Measurements from ENCODE around the gene ARHGEF6.

ARHGEF6 gene

DNA sequence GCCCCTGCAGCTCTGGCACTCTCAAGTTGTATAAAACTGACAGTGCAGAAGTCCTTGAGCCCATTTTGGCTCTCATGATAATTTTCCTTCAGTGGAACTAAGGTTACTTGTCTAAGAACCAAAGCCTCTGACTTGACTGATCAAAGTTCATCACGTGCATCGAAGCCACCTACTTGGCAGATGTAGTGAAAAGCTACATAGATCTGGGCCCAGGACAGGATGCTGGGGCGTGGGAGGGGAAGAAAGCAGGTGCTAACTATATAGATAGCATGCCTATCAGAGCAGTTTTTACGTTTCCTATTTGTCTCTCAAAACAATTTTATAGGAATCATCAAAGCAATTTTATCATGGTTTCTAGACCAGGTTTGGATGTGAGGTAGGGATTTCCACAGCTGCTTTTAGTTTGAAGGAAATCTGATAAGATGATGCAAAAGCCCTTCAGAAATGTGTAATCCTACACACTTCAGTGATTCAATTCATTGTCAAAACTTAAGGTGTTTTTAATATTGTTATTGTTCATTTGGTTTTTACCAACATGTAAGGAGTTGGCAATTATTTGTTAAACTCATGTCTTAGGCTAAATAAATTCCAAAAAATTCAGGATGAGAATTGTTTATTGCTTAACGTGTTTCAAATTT is 134.0 kb downstream of the ARHGEF6 start:
- peak; percentile 47 to 51 for DNase-seq (ENCODE audit: low read depth in 2 of 2)

DNA sequence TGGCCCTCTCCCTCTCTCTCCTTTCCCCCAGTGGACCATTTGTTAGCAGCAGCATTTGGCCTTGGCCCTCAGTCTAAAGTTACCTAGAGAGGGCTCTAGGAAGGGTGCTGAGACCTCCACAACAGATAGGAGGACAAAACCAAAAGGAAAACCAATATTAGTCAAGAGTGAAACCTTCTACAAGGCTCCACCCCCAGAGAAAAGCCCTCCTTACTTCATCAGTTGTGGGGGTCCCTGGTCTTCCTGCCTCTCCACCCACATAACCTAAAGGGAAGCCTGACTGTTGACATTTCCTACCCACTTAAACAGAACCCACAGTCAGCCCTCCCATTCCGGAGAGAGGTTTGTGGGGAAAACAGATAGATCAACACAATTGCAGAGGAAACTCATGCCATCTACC is 137.5 kb downstream of the ARHGEF6 start:
- DNase-seq (ENCODE audit: low read depth in 2 of 2), result no peak

DNA sequence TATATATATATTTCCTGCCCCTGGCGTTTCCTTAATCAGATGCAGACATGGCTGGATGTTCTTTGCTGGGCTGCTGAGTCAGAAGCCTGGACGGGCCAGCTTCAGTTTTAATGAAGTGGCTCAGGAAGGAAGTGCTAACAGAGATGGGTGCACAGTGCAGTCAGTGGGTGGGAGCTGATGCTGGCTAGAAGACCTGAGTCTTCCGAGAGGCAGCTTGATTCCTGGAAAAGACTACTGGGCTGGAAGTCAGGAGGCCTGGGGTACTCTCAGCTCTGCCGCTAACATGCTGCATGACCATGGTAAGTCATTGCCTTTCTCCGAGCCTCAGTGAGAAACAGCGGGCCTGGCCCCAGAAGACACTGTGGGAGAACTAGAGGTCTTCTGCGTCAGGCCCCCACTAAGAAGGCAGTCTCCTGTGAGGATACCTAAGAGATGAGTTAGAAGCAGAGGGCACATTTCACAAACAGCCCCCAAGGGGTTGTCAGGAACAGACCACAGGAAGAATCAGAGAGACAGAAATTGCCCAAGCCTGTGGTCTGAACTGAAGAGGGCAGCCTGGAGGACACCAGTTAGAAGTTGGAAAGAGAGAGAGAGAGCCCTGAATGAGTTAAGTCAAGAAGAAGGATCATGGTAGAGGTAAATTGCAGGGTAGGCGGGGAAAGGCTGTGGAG is 141.1 kb downstream of the ARHGEF6 start:
- no peak for DNase-seq (ENCODE audit: low read depth in 2 of 2)

DNA sequence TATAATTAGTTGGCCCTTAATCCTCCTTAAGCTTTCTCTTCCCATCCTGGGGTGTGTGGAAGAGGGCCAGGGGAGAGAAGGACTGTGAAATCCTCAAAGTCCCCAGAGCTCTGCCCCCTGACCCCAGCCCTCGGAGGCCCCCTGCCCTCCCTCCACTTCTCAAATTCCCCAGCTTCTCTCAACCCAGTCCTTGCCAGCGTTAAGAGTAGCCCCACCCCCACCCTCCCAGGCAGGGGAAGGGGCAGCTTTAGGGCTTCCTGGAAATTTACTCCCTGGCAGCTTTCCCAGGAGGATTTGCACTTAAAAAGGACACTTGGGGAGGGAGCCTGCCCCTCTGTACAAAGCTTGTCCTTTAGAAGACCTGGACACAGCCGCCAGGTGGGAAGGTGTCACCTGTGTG is 144.6 kb downstream of the ARHGEF6 start:
- DNase-seq (ENCODE audit: low read depth in 2 of 2), result no peak

DNA sequence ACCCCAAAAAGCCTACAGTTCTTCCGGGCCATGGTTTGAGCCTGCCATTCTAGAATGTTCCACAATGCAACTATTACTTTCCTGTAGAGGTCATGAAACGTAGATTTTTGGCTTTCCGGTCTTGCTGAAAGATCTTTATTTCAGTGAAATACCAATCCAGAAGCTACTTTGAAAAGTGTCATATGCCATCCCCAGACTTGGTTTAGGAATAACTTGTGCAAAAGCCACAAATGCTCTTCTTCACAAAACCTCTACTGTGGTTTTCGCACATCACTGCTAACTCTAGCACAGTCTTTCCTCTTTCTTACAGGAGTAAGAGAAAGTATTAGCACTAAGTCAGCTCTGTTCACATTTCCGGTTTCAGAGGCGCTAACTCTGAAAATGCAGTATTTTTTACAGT is 145.5 kb downstream of the ARHGEF6 start:
- DNase-seq (ENCODE audit: low read depth in 2 of 2), result no peak

DNA sequence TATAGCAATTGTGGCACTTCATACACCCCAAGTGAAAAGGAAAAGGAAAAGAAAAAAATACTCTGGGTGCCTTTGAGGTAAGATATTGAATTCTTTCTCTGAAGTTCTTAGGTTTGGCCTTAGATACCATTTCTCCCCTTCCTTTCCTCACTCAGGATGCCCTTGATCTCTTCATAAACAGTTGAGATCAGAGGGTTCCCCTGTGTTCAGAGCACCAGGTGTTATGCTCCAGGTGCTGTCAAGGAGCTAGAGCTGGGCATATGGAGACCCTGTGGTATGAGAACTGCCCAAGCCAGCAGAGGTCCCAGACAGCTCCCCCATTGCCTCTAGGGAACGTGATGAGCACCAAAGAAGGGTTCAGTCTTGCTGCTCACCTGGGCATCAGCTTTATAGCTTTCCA is 149.9 kb downstream of the ARHGEF6 start:
- no peak for DNase-seq (ENCODE audit: low read depth in 2 of 2)

DNA sequence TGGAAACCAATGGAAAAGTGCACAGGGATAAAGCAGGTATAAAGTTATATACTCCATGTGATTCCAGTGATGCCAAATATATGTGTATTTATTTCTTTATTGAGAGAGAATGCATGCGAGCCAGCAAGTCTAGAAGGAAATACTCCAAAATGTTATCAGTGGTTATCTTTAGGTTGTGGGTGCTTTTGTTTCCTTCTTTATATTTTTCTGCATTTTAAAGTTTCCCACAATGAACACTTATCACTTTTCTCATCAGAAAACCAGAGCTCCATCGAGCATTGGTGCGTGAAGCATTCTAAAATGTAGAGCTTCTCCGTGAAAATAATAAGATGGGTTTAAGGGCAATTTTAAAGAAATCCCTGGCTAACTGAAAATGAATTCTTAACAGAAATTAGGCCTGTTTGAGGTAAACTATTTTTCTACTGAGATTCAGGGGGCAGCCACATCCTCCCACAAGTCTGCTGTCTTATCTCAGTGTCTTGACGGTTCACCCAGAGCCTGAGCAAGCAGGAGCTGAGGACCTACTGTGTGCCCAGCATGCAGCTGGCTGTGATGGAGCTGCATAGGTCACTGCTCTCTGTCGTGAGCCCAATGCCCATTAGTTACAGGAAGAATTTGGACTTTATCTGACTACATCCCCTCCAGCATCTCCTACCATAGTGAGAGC is 151.5 kb downstream of the ARHGEF6 start:
- DNase-seq (ENCODE audit: low read depth in 2 of 2), result no peak

DNA sequence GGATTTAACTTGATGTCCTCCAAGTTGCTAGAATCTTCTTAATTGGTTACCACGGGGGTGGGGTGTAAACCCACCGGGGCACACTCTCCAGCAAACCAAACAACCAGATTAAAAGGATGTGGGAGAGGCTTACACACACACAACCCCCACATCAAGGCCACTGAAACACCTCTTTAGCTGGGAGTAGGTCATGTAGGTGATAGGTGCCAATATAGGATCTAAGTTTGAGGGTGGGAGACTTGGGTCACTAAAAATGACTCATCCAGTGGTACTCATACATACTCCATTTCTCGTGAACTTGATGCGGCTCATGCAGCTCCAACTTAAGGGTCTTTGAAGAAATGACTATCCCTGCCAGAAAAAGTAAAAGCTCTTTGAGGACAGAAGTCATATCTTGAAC is 153.3 kb downstream of the ARHGEF6 start:
- DNase-seq (ENCODE audit: low read depth in 2 of 2), result no peak

DNA sequence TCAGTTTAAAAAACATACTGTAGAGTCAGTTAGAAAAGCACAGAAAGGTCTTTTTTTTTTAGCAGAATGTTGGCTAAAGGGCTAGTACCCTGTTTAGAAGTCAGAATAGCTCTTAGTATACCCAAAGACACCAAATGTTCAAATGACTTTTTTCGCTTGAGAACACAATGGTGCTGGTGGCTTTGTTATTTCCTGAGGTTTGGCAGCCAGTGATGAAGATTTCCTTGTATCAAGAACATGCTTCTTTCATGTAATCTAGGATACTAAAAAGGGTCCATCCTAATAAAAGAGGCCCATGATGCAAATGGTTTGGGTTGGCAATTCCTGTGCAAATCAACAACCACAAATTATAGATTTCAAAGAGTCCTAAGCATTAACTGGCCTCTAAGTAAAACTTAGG is 153.8 kb downstream of the ARHGEF6 start:
- DNase-seq (ENCODE audit: low read depth in 2 of 2), result no peak

DNA sequence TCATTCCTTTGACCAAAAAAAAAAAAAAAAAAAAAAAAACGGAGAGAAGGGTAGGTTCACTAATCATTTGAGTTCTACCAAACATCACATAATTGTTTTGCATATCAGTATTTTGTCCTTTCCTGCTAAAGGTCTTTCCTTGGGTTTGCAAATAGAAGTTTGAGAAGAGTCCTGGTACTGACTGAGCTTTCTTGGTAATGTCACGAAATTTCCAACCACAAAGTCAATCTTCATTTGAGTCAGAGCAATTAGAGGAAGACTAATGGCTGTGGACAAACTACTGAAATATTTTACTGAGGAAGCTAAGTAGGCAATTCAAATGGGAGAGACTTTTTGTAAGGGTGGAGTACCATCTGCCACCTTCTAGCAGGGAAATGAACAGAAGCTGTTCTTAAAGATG is 154.5 kb downstream of the ARHGEF6 start:
- no peak for DNase-seq (ENCODE audit: low read depth in 2 of 2)

DNA sequence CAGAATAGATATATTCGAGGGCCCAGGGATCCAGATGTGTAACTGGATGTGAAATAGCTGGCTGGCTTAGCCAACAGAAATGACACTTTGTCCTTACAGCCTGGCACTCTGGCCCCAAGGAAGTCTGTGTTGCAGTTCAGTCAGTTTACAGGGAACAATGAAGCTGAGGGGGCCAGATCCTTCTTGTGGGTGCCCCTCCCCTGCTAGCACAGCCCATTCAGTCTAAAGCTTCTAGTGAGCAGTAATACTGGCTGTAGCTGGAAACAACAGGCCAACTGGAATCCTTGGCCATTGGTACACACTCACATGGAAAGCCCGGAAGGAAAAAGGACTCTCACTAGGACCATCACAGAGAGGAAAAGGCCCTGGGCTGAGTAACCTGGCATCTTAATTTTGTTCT is 155.5 kb downstream of the ARHGEF6 start:
- DNase-seq (ENCODE audit: low read depth in 2 of 2), result no peak

DNA sequence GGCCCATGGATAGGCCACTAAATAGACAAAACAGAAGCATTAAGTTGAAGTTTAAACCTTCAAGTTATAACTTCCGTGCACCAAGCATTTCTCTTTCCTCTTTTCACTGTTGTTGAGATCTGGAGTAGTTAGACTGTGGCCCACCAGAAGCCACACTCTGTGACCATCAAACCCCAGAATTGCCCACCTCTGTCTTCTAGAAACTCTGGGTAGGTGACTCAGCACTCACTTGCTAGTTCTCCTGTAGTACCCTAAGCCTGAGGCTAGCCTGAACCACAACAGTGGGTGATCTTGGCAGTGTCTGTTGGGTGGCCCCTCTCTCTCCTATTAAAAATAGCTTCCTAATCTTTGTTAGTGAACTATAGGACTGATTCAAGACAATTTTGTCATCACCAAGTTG is 157.3 kb downstream of the ARHGEF6 start:
- DNase-seq (ENCODE audit: low read depth in 2 of 2), result no peak

DNA sequence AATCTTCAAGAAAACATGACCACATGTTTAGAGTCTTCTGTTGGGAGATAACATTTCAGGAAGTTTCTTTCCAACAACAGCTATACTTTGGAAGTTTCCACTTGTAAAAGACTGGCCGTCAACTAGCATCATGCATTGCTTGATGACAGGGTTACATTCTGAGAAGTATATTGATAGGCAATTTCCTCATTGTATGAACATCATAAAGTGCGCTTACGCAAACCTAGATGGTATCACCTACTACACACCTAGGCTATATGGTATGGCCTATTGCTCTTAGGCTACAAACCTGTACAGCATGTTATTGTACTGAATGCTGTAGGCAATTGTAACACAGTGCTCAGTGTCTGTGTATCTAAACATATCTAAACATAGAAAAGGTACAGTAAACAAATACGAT is 158.2 kb downstream of the ARHGEF6 start:
- DNase-seq (ENCODE audit: low read depth in 2 of 2), result no peak

DNA sequence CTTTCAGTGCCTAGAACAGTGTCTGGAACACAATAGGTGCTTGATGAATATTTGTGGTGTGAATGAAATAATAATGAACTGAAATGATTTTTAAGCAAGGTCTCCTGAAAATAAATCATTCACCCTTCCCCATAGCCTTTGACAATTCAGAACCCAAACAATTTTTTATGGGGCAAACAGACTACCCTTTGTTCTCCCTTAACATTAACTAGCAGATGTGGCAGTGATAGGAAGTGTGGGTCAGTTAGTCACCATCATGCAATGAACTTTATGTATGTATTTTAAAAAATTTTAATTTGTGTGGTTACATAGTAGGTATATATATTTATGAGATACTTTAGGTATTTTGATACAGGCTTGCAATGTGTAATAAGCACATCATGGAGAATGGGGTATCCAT is 160.0 kb downstream of the ARHGEF6 start:
- DNase-seq (ENCODE audit: low read depth in 2 of 2), result no peak

DNA sequence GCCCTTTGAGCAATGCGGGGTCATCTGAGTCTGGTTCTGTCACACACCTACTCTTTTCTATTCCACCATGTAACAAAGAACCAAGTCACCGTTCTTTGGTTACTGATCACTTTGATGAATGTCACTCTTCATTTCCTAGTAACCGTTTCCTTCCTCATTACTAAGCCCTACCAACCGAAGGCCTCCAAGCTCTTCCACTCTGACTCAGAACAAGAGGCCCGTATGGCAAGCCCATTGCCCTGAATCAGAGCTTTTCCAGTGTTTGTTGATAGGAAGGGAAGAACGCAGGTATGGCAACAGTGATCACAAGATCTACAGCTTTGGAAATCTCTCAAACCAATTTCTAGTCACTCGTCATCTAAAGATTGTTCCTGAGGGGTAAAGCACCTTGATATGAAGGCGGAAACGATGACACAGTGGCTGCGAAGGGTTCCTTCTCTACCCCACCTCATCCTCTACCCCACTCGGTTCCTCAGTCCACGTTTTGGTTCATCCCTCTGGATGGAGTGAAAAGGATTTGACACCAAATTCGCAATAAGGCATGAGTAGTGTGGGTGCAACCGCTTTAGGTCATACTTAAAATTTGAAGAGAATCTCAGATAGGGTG is 160.7 kb downstream of the ARHGEF6 start:
- DNase-seq (ENCODE audit: low read depth in 2 of 2), result peak in 1 of 2 donors; percentile 23

DNA sequence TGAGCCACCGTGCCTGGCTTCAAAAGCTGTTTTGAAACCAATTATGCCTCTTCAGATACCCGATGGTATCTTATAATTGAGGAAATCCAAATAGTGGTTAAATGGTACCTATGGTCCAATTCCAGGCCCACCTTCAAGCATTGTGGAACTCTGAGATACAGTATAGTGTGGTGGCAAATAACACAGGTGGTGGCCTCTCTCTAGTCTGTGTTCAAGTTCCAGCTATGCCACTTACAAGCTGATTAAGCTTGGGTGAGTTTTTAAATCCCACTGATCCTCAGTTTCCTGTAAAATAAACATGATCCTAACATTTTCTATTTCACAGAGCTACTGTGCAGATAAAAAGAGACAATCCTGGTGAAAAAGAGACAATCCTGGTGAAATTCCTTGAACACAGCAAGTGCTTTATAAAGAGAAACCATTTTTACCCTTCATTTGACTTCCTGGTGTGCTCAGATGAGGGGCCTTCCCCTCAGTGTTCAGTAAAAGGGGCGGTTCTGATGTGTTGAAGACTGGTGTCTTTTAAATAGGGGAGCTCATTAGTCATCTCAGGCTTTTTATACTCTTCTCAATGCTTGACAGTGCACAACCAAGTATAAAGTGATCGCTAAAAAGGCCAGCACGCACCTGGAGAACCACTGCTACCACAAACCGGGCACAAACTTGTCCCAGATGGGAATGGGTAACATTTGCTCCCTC is 163.6 kb downstream of the ARHGEF6 start:
- DNase-seq (ENCODE audit: low read depth in 2 of 2), result no peak

Measured in stimulated activated CD4-positive, alpha-beta T cell treated with anti-CD3 and anti-CD28 coated beads, Interleukin-15, amount 100 ng/mL, for 48 hours (primary cell).